HG03571 (cell line): ENCODE data around the gene CREG2.
"Not testable (repeated sequence)": the region's sequence is repeated elsewhere in the genome, so short reads cannot be mapped to it uniquely, and the experiment has no call there.

Source experiments
- ATAC-seq: cut with Tn5 transposase; IDR thresholded peaks from one replicate; pipeline ENCODE4 v1.9.1; 2021; ENCODE audit not compliant: unreplicated experiment

Gene CREG2

DNA sequence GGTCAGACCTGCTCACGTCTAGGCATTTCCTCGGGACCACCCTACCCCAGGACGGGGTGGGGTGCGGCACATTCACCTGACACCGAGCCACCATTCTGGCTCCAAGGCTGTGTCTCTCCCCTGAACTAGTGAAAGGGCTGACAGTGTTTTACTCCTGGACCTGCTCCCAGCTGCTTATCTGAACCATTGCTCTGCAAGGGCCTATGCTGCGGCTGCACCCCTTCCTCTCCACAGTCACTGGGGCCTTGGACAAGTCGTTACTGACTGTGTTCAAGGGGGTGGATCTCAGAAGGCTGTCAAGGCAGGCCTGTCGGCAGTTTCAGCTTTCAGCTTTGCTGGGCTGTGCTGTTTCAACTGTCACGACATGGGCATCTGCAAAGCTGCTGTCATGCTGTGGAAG lies 11.7 kb downstream of the CREG2 start:
- ATAC-seq: no peak

DNA sequence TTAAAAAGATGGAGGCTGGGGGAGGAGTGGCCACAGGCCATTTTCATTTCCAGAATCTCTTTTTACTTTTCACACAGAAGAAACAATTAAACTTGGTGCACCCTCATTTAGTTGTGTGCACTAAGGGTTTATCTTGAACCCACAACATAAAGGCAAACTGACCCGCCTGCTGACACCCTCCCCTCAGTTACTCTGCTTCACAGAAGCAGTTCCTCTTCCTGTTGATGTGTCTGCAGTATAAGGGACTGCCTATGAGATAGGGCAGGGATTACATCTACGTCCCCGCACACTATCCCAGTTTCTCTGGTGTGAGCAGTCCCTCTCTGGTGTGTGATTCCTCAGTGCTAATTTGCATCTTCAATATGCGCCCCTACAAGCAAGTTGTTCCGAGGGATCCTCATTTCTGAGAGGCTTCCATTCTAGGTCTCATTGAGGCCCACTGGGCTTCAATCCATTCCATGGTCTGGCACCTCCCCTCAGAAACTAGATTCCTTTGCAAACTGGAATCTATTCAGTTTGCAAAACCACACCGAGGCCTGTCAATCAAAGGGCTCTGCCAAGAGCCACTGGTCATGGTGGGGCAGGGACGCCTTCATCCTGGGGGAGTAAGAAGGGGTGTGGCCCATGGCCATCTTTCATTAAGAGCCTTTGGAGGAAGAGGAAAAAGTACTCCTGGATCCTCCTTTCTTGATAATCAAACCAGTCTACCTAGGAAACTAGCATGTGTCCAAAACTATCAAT lies 12.3 kb downstream of the CREG2 start:
- no peak for ATAC-seq

- no peak for ATAC-seq
Measured at GRCh38 chr2:101372792-101373191, 14.5 kb downstream of the CREG2 start.

DNA sequence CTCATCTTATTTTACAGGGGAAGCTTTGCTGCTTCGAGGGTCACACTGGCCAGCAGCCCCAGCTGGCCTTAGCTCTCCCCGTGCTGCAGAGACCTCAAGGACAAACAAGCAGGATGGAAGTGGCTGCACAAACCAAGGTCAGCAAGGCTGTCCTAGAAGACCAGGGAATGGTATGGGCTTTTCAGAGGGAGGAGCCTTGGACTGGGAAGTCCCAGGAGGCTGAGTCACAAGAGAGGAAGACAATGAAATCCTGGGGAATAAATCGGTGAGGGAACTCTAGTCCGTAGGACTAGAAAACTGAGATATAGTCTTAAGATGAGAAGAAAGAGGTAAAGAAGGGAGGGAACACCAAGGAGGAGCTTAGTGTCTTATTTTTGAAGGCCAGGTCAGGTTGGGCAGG lies 15.7 kb downstream of the CREG2 start:
- ATAC-seq: no peak

GRCh38 chr2:101369100-101369499 lies 18.2 kb downstream of the CREG2 start:
- no peak for ATAC-seq

GRCh38 chr2:101368376-101368775 lies 18.9 kb downstream of the CREG2 start:
- no peak for ATAC-seq

- no peak for ATAC-seq
Measured at GRCh38 chr2:101367508-101367907, 19.8 kb downstream of the CREG2 start.

- ATAC-seq: no peak
Measured at GRCh38 chr2:101364878-101365277, 22.4 kb downstream of the CREG2 start.

- ATAC-seq: no peak
Measured at GRCh38 chr2:101362777-101363176, 24.5 kb downstream of the CREG2 start.

DNA sequence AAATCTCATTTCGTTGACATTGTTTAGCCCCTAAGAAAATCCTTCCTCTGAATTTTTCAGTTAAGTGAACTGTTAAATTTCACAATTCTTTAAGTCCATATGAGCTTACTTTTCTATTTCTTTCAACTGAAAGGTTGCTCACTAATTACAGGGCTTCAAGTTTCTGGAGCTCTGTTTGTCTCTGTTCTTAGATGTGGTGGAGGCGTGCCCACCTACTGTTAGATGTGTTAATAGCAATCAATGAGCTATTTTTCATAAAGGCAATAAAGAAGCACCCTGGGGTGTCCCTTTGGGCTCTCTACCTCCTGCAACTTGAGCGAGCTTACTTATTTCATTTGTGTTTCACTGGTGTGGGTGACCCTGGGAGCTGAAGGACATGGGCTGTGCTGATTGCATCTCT lies 25.0 kb downstream of the CREG2 start:
- no peak for ATAC-seq

DNA sequence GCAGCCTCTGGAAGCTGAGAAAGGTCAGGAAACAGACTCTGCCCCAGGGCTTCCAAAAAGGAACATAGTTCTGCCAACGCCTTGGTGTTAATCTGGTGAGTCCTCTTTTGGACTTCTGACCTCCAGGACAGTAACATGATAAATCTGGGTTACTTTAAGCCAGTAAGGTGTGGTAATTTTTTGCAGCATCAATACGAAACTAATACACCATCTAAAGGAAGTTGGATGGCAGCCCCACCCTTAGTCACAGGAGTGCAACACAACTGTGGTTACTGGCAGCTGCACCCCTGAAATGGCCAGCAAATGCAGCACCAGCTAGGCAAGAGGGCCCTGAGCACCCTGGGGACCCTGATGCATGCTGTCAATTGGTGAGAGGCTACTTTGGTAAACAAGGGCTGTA lies 25.8 kb downstream of the CREG2 start:
- no peak for ATAC-seq

GRCh38 chr2:101361121-101361520 lies 26.2 kb downstream of the CREG2 start:
- ATAC-seq: no peak

DNA sequence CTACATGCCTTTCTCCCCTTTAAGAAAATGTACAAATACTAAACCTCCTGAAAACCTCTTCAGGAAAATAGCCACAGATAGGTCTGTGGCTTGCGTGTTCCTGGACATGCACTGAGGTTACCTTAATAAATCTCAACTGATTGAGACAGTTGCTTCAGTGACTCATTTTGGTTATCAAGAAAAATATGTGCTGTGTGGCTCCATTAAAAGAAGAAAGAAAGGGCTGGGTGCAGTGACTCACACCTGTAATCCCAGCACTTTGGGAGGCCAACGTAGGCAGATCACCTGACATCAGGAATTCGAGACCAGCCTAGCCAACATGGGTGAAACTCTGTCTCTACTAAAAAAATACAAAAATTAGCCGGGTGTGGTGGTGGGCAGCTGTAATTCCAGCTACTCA lies 27.1 kb downstream of the CREG2 start:
- no peak for ATAC-seq

- ATAC-seq: no peak
Measured at GRCh38 chr2:101359410-101359954, 27.8 kb downstream of the CREG2 start.

GRCh38 chr2:101357376-101357775 lies 29.9 kb downstream of the CREG2 start:
- no peak for ATAC-seq

- ATAC-seq: no peak
Measured at GRCh38 chr2:101356521-101356920, 30.8 kb downstream of the CREG2 start.

GRCh38 chr2:101356055-101356454 lies 31.2 kb downstream of the CREG2 start:
- ATAC-seq: no peak

DNA sequence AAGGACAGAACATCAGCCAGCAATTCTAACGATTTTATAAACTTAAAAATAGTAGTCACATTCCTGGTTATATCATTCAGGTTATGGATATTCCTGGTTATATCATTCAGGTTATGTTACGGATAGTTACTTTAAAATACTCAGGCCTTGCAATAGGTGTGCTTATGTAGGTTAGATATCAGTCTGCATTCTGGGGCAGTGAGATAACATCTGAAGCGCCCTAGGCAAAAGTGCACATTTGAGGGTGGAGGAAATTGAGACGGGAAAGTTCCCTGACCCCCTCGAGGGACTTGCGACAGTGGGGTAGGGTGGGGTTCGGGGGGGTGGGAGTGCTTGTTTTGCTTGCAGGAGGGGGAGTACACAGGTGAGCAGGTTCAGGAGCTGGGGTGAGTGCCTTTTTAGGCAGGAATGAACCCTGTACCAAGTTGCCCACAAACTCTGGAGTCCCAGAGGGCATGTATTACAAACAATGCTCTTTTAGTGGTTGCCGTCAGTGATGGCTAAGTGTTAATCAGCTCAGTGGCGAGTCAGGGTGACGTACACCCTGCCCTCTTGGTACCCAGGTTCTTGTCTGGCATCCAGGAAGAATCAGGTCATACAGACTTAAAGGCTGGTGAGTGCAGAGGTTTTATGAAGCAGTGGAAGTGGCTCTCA lies 31.8 kb downstream of the CREG2 start:
- ATAC-seq: no peak

DNA sequence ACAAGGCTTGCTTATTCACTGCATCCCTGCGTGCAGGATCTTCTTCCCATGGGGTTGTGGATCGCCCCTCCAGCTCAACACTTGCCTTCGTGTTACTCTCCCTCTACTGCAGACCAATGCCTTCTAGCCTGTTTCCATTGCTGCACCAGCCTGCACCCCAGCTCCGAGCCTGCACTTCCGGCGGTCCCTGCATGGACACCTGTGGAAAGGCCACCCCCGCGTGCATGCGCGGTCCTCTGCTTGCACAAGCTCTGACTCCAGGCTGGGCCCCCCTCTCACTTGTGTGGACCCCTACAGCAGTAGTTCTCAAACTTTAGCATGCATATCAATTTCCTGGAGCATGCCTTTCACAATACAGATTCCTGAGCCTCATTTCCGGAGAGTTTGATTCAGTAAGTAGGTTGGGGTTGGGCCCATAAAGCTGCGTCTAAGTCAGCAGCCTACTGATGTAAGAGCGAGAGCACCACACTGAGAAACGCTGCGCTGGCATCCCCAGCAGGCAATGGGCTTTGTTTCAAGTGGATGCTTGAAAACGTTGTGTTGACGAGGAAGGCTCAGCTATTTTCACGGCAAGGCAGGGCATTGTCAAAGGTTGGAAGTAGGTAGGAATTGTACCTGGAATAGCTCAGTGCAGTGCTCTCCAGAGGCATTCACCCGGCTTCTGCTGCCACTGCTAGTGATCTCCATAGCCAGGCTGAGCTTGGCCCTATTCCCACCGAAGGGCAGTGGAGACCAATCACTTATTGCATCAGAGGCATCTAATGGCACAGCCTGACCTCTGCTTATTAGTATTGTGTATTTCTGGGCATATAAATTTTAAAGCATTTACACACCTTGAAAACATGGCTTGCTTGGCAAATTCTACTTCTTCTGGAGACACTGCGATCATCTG lies 32.6 kb downstream of the CREG2 start:
- no peak for ATAC-seq

GRCh38 chr2:101352631-101353030 lies 34.7 kb downstream of the CREG2 start:
- ATAC-seq: not testable (repeated sequence)

DNA sequence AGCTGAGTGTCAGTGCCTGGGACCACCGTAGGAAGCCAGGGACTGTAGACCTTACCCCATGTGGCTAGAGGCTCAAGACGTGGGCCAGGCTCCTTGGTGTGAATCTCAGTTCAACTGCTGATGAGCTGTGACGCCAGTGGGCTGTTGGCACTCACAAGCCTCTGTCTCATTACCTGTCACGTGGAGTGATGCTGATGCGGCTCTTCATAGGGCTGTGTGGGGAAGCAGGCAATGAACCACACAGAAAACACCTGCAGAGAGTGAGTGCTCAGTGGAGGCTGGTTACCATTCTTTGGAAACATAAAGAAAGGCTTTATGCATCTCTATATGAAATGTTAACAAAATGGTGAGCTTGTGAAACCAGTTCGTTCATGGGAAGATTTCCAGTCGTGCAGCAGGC lies 36.1 kb downstream of the CREG2 start:
- no peak for ATAC-seq
